CD4-positive, alpha-beta T cell treated with Interleukin-17A for 4 hours (primary cell): ENCODE data around the gene ATG4B.
"Not testable (repeated sequence)": the region's sequence is repeated elsewhere in the genome, so short reads cannot be mapped to it uniquely, and the experiment has no call there.

Experiments used
- DNase-seq: peaks from one replicate; pipeline ENCODE4 v3.0.0-alpha.2; 2020; ENCODE audit warnings: mixed read lengths

The ATG4B gene

DNA sequence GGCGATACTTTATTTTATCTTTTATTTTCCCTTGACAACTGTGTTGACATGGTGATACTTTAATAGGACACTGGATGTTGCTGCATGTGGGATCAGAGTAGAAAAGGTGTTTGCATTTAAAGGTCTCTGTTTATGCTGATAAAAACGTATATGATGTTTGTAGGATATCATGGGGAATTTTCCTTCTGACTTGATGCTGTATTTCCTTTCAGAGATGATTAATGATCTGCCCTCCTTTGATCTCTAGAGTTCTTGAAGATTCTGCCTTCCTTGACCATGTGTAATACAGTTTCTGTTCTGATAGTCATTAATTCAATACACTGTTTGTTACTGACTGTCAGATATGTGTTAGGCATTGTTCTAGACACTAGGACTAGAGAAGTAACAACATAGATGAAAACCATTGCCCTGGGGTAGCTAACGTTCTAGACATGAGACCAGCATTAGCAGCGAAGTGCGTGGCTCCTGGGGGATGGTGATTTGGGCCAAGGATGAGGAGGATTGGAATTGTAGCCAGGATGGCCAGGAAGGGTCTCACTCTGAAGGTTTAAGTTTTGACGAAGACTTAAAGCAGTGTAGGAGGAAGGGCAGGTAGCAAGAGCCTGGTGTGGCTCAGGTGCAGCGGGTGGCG, 2.8 kb downstream of the ATG4B start:
- DNase-seq: no peak

DNA sequence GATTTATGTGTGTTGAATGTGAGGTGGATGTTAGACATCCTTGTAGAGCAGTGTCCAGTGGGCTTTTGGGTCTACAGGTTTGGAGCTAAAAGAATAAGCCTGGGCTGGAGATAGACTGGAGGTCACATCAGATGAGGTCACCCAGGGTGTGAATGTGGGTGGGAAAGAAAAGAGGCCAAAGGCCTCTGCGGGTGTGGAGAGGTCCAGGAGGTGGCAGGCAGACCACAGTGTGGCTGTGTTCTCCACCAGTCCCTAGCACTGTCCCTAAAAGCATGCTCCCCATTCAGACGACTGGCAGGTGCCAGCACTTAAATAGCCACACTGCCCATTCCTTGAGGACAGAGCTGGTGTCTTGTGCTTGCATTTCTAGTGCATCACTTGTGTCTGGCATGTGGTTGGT, 4.1 kb downstream of the ATG4B start:
- DNase-seq: no peak

DNA sequence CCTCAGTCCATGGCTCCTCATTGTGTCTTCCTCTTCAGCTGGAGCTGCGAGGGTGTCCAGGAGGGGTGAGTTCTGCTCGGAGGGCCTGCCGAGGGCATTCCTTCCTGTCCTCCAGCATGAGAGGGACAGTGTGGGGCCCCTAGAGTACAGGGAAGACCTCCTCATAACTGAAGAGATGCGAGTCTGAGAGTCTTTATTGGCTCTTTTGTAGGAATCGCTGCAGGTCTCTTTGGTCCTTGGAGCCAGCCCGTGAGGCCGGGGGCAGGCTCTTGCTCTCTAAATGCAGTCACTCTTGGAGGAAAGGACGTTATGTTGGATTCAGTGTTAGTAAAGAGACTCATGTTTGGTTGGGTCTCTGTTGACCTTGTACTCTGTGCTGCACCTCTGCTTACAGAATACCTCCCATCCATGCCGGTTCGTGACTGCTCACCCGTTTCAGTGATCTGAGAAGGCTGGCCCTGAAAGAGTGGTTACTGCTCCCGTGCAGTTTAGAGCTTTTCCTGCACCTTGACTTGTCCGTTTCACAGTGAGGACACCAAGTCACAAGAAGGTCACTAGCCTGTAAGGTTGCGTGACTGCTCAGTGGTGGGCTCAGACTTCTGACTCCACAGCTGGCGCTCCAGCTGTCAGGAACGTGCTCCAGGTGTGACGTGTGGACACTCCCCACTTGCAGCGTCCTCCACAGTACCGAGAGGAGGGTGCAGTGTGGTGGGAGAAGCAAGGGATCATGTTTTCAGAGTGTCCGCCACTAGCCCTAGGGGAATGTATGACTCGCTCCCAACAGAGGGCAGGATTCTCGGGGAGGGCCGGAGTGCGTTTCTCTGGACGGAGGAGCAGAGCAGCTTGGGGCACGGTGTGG, 7.8 kb downstream of the ATG4B start:
- DNase-seq: no peak

DNA sequence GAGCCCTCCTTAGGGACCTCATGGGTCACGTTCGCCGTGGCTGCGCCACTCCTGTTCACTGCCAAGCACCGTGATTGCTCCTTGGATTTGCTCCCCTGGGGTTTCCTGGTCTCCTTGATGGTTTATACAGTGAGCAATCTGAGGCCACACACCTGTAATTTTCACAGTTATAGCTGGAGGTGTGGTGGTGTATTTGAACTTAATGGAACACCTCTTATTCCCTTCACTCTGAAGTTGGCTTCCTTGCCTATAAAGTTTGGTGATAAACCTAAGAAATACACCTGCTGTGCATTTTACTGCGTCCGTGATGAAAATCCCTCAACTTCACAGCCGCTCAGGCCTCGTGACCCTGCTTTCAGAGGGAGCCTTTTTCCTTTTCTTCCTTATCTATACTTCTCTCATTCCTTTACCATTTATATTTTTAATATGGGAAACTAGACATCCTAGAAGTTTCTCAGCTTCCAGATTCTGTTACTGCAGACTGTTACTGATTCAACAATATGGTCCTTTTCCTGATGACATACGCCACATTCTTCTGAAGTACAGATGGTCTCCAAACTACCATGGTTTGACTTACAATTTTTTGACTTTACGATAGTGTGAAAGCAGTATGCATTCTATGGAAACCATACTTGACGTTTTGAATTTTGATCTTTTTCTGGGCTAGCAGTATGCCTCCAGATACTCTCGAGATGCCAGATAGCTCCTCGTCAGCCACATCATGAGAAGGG, 8.6 kb downstream of the ATG4B start:
- no peak for DNase-seq

DNA sequence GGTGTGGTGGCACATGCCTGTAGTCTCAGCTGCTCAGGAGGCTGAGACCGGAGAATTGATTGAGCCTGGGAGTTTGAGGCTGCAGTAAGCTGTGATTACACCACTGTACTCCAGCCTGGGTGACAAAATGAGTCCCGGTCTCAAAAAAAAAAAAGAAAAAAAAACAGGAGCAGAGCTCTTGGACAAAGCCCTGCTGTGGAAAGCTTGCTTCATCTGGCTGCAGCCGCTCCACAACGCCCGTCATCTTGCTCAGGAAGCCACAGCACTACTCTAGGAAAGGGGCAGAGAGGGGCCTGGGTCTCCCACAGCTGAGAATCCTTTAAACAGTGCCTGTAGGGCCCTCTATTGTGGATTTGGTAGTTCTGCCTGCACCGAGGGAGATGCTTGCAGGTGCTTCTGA, 11.0 kb downstream of the ATG4B start:
- no peak for DNase-seq

DNA sequence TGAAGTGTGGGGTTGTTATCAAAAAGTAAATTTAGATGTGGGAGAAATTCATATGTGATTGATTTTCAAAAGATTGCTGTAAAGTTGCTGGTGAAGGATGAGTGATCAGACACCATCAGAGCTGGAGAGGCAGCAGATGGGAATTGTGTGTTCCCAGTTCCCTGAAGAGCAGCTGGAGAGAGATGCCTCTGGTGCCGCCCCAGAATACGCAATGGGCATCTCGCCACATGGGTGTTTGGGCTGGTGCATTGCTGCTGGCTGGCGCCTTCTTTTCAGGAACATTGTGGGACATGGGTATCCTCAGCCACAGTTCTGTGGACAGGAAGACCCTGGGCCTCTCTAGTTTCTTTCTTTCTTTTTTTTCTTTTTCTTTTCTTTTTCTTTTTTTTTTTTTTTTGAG, 11.9 kb downstream of the ATG4B start:
- no peak for DNase-seq

DNA sequence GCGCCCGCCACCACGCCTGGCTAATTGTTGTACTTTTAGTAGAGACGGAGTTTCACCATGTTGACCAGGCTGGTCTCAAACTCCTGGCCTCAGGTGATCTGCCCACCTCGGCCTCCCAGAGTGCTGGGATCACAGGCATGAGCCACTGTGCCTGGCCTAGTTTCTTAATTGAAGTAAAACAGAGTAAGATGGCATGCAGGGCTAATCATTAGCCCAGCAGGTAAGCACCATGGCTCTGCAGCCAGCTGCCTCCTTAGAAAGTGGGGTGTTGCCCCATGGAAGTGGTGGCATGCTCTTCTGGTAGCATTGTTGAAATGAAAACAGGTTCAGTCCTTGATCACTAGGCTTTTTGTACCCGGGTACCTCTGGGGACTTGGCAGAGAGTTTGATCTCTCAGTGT, 12.4 kb downstream of the ATG4B start:
- DNase-seq: no peak

DNA sequence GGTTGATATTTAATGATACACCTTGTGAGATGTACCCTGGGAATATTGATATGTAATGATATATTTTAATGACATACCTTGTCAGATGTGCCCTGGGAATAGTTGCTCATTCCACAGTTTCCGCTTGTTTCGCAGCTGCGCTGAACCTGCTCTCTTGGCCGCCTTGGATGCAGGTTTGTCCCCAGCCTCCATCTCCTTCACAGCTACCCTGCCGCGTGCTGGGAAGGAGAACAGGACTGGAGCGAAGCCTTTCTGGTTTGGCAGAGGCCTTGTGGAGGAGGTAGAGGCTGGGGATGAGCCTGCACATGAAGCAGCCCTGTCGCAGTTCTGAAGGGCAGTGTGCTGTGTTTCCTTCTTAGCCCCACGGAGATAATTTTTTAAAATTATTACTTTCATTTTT, 14.6 kb downstream of the ATG4B start:
- no peak for DNase-seq

DNA sequence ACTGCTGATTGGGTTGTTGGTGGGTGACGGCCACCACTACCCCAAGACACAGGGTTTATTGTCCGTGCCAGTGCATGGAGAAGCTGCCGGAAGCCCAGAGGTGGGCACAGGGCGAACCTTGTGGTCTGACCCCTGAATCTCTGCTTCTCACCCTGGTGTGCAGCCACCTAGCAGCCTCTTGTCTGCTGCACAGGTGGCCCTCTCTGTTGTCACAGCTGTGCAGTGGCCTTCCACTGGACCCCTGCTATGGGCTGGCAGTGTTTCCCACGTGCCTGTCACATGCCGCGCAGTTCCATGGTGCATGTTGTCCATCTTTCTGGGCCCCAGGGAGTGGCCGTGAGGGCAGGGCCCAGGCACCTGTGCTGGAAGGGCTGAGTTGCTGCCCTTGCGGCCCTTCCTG, 15.2 kb downstream of the ATG4B start:
- no peak for DNase-seq

DNA sequence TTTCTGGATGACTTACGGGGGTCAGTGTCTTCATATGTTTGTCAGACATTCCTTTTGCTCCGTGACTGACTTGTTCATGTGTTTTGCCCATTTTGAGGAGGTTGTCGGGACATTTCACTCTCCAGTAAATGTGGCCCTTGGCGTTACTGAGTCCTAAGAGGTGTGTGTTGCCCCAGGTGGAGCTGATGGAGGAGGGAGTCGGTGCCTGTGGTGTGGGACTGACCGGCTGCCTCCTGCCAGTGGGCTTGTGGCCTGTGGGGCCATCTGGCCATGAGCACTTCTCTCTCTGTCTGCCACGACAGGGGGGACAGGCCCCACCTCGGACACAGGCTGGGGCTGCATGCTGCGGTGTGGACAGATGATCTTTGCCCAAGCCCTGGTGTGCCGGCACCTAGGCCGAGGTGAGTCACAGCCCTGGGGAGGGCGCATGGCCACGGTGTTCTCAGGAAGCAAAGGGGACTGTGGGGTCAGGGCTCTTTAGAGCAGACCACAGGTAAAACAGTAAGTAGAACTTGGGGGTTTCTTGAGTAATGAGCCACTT, 15.8 kb downstream of the ATG4B start:
- no peak for DNase-seq

DNA sequence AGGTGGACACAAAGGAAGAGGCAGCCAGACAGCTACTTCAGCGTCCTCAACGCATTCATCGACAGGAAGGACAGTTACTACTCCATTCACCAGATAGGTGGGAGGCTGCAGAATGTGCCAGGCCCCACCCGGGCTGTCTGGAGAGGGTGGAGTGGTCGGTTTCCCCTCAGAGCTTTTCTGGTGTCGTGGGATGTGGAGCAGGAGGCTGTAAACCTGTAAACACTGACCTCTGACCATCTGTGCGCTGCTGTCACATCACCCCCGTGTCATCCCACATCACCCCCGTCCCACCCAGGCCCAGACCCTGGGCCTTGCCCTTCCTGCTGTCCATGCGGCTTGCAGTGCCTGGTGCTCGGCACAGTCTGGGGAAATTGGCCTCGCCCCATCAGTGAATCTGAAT, 17.1 kb downstream of the ATG4B start:
- no peak for DNase-seq

DNA sequence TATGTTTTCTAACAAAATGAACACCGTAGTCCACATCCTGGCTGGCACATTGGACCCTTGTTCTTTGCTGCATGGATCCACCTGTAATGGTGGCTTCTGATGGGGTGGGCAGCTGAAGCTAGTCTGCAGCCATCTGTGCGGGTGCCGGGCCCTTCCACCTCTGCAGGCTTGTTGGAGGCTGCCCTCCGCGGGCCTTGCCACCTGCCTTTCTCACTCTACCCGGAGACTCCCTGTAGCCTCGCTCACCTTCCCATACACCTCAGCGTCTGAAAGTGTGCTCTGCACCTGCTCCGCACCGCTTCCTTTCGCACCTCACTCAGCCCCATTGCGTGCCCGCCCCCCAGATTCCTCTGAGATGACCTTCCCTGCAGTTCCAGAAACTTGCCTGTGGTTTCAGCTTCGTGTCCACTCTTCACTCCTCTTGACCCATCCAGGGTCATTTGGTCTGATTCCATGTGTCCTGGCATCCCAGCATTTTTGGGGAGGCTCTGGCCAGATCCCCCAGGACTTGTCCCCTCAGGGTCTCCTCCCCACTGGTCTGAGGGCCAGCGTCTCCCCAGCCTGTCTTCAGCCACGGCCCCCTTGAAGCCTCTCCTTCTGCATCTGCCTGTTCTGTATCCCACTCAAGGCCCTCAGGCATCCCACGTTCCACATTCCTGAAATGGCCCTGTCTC, 18.2 kb downstream of the ATG4B start:
- no peak for DNase-seq

DNA sequence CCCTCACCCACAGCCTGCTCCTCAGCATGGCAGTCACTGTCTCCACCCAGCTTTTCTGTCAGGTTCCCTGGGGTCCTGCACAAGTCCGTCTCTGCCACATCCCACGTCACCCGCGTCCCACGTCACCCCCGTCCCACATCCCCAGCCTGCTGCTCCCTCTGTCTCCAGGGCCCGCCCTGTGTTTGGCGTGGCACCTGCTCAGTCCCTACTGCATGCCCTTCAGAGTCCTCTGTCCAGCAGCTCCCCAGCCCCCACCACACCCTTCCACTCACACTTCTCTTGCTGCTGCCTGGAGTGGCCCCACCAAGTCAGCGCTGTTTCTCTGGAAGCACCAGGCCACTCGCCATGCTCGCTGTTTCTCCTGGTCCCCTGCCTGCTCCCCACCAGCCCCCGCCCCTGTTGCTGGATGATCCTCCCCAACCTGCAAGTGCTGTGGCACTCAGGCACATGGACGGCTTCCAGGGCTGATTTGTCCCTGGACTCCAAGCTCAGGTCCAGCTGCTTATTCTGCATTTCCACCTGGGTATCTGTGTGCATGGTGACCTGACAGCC, 18.8 kb downstream of the ATG4B start:
- no peak for DNase-seq

DNA sequence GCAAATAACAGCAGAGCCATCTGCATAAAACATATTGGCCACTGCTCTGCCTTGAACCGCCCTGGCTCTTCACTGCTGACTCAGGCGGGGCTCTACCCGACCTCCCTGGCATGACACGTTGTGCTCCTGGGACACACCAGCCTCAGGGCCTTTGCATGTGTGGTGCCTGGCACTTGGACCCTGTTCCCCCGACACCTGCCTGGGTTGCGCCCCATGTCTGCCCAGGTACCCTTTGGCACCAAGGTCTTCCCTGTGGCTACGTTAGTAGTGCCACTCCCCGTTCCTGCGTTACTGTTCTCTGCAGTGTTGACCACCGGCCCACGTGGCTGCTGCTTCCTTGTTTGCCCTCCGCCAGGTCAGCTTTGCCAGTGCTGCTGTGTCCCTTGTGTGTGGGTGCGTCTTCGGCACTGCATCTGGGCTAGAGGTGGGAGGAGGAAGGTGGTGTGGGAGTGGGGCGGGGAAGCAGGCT, 20.3 kb downstream of the ATG4B start:
- no peak for DNase-seq

DNA sequence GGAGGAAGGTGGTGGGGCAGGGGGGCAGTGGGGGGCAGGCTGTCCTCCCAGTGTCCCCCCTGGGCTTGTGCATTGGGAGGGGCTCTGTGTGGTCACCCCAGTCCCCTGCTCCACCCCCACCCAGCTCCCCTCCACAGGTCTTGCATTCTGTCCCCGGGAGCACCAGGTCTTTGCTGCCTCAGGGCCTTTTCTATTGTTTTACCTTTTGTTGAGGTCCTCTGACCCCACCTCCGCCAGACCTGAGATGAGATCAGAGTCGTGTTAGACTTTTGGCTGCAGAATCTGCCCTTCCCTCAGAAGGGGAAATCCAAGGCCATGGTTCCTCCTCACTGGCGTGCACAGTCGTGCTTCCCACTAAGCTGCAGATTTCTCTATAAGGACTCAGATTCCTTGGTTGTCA, 20.8 kb downstream of the ATG4B start:
- DNase-seq: no peak

DNA sequence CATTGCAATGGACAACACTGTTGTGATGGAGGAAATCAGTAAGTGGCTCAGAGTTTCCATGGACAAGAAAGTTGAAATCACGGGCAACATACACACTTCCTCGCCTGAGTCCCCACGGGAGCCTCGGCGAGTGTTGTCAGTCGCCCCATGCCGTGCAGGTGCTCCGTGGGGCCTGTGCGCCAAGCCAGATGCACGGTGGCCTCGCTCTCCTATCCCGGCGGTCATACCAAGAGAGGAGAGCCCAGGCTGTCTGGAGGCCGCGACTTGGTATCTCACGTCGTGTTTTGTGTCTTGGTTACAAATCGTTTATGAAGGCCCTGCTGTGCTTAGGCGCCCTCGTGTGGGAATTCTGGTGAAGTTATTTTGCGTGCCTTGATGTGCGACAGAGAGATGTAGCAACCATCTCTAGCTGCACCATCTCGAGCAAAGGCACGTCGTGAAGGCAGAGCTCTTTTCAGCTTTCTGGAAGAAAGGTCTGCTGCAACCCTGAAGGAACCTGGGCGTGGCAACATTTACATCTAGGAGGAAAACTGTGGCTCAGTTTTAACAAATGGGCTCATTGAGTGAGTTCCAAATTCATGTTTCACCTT, 21.8 kb downstream of the ATG4B start:
- DNase-seq: peak; percentile 49

DNA sequence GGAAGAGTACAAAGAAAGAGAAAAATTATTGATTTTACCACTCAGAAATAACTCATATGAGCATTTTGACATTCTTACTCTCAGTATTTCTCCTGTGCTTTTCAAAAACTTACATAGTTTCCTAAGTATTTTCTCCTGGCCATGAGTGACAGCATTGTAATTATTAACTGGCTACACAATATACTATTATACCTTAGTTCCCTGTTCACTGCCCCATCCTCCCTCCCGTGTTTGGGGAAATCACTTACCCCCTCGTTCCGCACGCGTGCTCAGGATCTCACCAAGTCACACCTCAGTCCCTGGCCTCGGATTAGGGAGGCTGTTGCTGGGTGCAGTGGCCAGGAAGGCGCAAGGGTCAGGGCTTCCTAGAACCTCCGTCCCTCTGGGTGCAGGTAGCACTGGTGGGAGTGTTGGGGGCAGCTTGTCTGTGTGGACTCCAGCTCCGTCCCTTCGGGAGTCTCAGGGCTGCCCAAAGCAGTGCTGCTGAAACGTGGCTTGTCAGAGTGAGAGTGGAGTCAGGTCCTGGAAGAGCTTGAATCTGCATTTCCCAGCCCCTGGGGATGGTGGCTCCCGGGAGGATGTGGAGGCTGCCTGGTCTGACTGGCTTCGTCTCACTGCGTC, 23.2 kb downstream of the ATG4B start:
- DNase-seq: no peak

DNA sequence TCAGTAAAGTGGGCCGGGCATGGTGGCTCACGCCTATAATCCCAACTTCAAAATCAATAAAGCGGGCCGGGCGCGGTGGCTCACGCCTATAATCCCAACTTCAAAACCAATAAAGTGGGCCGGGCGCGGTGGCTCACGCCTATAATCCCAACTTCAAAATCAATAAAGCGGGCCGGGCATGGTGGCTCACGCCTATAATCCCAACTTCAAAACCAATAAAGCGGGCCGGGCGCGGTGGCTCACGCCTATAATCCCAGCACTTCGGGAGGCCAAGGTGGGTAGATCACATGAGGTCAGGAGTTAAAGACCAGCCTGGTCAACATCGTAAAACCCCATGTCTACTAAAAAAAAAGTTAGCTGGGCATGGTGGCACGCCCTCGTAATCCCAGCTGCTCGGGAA, 25.2 kb downstream of the ATG4B start:
- not testable (repeated sequence) for DNase-seq

DNA sequence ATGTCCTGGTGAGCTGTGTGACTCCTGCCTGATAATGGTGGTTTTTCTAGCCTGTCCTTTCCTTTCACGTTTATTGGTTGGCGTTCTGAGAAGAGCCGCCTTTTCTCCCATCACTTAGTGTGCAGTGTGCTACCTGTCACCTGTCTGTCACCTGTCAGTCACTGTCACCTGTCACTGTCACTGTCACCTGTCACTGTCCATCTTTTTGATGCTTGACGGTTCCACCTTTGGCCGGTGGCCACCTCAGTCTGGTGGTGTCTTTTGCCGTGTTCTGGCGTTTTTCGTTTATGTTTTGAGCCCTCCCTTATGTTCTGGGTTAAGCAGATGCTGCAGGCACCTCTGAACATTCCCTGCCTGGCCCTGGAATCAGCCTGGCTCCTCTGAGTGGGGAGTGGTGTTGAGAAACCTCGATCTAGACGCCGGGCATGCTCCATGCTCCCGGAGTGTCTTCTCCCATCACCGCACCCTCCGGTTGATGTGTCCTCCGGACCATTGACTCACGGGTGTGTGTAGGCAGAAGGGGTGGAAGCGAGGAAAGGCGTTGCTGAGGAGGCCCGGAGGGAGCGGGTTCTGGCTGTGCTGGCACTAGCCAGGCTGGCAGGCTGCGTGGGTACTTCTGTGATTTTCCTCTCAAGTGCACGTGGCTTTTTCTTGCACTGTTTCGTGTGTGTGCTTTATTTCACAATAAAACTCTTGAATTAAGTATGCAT, 28.4 kb downstream of the ATG4B start:
- DNase-seq: no peak

DNA sequence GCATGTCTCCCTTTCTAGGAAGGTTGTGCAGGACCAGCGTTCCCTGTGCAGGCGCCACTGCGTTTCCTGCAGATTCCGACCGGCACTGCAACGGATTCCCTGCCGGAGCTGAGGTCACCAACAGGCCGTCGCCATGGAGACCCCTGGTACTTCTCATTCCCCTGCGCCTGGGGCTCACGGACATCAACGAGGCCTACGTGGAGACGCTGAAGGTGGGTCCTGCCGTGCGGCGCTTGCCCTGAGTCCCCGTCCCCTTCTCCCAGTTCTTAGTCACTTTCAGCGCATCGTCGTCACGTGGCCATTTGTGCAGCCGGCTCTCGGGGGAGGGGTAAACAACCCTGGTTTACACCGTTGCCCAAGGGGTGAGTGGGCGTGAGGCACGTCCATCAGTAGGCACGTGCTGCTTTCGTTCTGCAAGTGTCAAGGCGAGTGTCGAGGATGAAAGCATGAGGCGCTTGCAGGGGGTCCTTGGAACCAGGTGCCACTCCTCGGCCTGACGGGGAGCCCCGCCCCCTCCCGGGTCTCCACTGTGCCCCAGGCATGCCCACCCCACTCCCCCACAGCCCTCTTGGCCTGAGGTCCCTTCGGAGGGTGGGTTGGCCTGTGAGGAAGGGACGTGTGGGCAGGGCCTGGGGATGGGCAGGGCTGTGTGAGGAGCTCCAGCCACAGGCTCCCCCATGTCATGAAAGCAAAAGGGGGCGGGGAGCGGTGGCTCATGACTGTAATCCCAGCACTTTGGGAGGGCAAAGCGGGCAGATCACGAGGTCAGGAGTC, 29.3 kb downstream of the ATG4B start:
- DNase-seq: no peak
